Lower leg skin (tissue), 4 donors: ENCODE results near the gene TANC1. TPM values are rescaled to one million over a fixed set of nuclear protein-coding genes. Genes with fewer than 3 reads are reported as not detected.

Experiments
- DNase-seq, 2 donors: peaks; one replicate each; pipeline ENCODE4 v3.0.0-alpha.2; 2019; ENCODE audit warnings: low spot score in 2 of 2
- H3K4me3 ChIP-seq: fragments of 200-600 bp; sonication (generic); 2 replicates; pipeline ENCODE4 v1.5.1; 2017; ENCODE audit warnings: mild to moderate bottlenecking, low read depth; ENCODE audit not compliant: poor library complexity, severe bottlenecking
- CTCF ChIP-seq, 3 donors: fragments of 450-650 bp; IDR thresholded peaks; one replicate each; pipeline ENCODE4 v1.5.1; 2016; ENCODE audit warnings: antibody characterized with exemption in 3 of 3, mild to moderate bottlenecking in 3 of 3, moderate library complexity in 2 of 3
- POLR2A ChIP-seq, 2 donors: fragments of 450-650 bp; IDR thresholded peaks; one replicate each; pipeline ENCODE4 v1.6.1; 2016 to 2017; ENCODE audit warnings: antibody characterized with exemption in 2 of 2, mild to moderate bottlenecking in 1 of 2, moderate library complexity in 1 of 2
- WGBS, 2 donors: methylation state at CpG; one replicate each; pipeline ENCODE4 v1.1.5; 2018; 5-methylcytosine and 5-hydroxymethylcytosine counted together
- intact Hi-C: fragments of 100-400 bp; cut with DNase I; formaldehyde crosslinking; loops from one replicate; pipeline ENCODE4 v1.15.0; 2023; ENCODE audit warnings: low total_unique reads
- total RNA-seq, 4 donors: library from RNA; depleted of rRNA; stranded (reverse); fragments of >200 nt; gene quantifications; one replicate each; pipeline ENCODE4 v1.1.0, GENCODE V29; 2016

TANC1 gene
- total RNA-seq, 4 donors from 2014 or later: 65.8 to 111 (median 93.6) TPM

- intact Hi-C loops: no loop called here
- WGBS, 2 donors: 91 to 95% methylated on average over 3 of the region's 3 CpGs
- peak in 1 of 2 donors; percentile 39 for DNase-seq
- TF ChIP-seq POLR2A (IDR thresholded peaks at IDR 0.05) (no peak), CTCF (IDR thresholded peaks at IDR 0.05) (no peak)
- H3K4me3 ChIP-seq: no peak overlapping the region
These were observed 246.0 kb downstream of the TANC1 start for GRCh38 chr2:159214325-159214865.

GRCh38 chr2:159215116-159215515, 246.7 kb downstream of the TANC1 start:
- no peak for TF ChIP-seq CTCF (IDR thresholded peaks at IDR 0.05)
- no peak for TF ChIP-seq POLR2A (IDR thresholded peaks at IDR 0.05)
- WGBS, 2 donors: 94 to 95% methylated on average over 7 of the region's 7 CpGs
- peak in 1 of 2 donors; percentile 66 for DNase-seq
- H3K4me3 ChIP-seq: no peak overlapping the region
- intact Hi-C loops: no loop called here

- H3K4me3 ChIP-seq: no peak overlapping the region
- peak in 1 of 2 donors; percentile 66 for DNase-seq
- intact Hi-C loops: no loop called here
- TF ChIP-seq CTCF (IDR thresholded peaks at IDR 0.05): no peak
- WGBS, 2 donors: 68 to 80% methylated on average over 5 of the region's 5 CpGs
These were observed 249.2 kb downstream of the TANC1 start for GRCh38 chr2:159217676-159218075.

GRCh38 chr2:159218389-159218788, 249.9 kb downstream of the TANC1 start:
- intact Hi-C loops: no loop called here
- WGBS, 2 donors: 95% methylated on average over 6 of the region's 6 CpGs

GRCh38 chr2:159219394-159219998, 251.1 kb downstream of the TANC1 start:
- intact Hi-C loops: no loop called here
- peak in 1 of 2 donors; percentile 61 for DNase-seq
- TF ChIP-seq CTCF (IDR thresholded peaks at IDR 0.05) (no peak), POLR2A (IDR thresholded peaks at IDR 0.05) (no peak)
- 96% methylated on average over 8 of the region's 8 CpGs for WGBS, 2 donors
- H3K4me3 ChIP-seq: no peak overlapping the region

More at GRCh38 chr2:159218389-159218788, 249.9 kb downstream of the TANC1 start:
- TF ChIP-seq CTCF (IDR thresholded peaks at IDR 0.05) (no peak), POLR2A (IDR thresholded peaks at IDR 0.05) (no peak)
- peak in 1 of 2 donors; percentile 53 for DNase-seq
- no peak overlapping the region for H3K4me3 ChIP-seq
